H9 (cell line): ENCODE data around the gene BRAT1. TPM values are rescaled to one million over a fixed set of nuclear protein-coding genes. Genes with fewer than 3 reads are reported as not detected.

ENCODE experiments used
- DNase-seq: peaks from one replicate; pipeline ENCODE4 v3.0.0-alpha.2; 2017
- H2AFZ ChIP-seq: one replicate; pipeline ENCODE4 v1.6.1; 2013; ENCODE audit warnings: mild to moderate bottlenecking, low read length, control low read depth, moderate library complexity
- H2AK5ac ChIP-seq: 2 replicates; pipeline ENCODE4 v1.6.1; 2013; ENCODE audit warnings: low read length, control low read depth, mixed read lengths; ENCODE audit not compliant: insufficient read length
- H2BK120ac ChIP-seq: one replicate; pipeline ENCODE4 v1.6.1; 2013; ENCODE audit warnings: low read depth, mild to moderate bottlenecking, low read length, control low read depth, inconsistent platforms; ENCODE audit not compliant: poor library complexity, severe bottlenecking
- H2BK12ac ChIP-seq: 2 replicates; pipeline ENCODE4 v1.6.1; 2013; ENCODE audit warnings: low read length, control low read depth, mixed read lengths, low read depth; ENCODE audit not compliant: insufficient read length
- H2BK15ac ChIP-seq: 2 replicates; pipeline ENCODE4 v1.6.1; 2013; ENCODE audit warnings: low read depth, low read length, control low read depth
- H2BK20ac ChIP-seq: one replicate; pipeline ENCODE4 v1.6.1; 2013; ENCODE audit warnings: low read depth, mild to moderate bottlenecking, low read length, control low read depth, inconsistent platforms; ENCODE audit not compliant: poor library complexity, severe bottlenecking
- H2BK5ac ChIP-seq: 2 replicates; pipeline ENCODE4 v1.6.1; 2013; ENCODE audit warnings: low read length, control low read depth, mixed read lengths; ENCODE audit not compliant: insufficient read length
- H3K14ac ChIP-seq: 2 replicates; pipeline ENCODE4 v1.6.1; 2013; ENCODE audit warnings: low read length, control low read depth; ENCODE audit not compliant: insufficient read depth
- H3K18ac ChIP-seq: 2 replicates; pipeline ENCODE4 v1.6.1; 2013; ENCODE audit warnings: low read depth, mild to moderate bottlenecking, mixed read lengths, low read length, control low read depth; ENCODE audit not compliant: insufficient read length
- H3K23ac ChIP-seq: 2 replicates; pipeline ENCODE4 v1.6.1; 2013; ENCODE audit warnings: low read length, control low read depth, mixed read lengths, low read depth; ENCODE audit not compliant: insufficient read length
- H3K23me2 ChIP-seq: 2 replicates; pipeline ENCODE4 v1.6.1; 2013; ENCODE audit warnings: low read depth, mild to moderate bottlenecking, mixed read lengths, low read length, control low read depth; ENCODE audit not compliant: insufficient read length, poor library complexity, severe bottlenecking
- H3K27ac ChIP-seq: 2 replicates; pipeline ENCODE4 v1.5.1; 2013; ENCODE audit warnings: low read length, control low read depth, mixed read lengths, low read depth; ENCODE audit not compliant: insufficient read length
- H3K27me3 ChIP-seq: 2 replicates; pipeline ENCODE4 v1.6.1; 2013; ENCODE audit warnings: low read length, control low read depth, inconsistent platforms; ENCODE audit not compliant: insufficient read depth
- H3K4ac ChIP-seq: 2 replicates; pipeline ENCODE4 v1.6.1; 2013; ENCODE audit warnings: low read depth, mild to moderate bottlenecking, control low read depth, inconsistent platforms, low read length, moderate library complexity
- H3K4me1 ChIP-seq: 2 replicates; pipeline ENCODE4 v1.6.1; 2013; ENCODE audit warnings: low read length, control low read depth, inconsistent platforms; ENCODE audit not compliant: insufficient read depth
- H3K4me2 ChIP-seq: 2 replicates; pipeline ENCODE4 v1.6.1; 2013; ENCODE audit warnings: low read length, control low read depth, mixed read lengths; ENCODE audit not compliant: insufficient read length, insufficient read depth
- H3K56ac ChIP-seq: 2 replicates; pipeline ENCODE4 v1.6.1; 2013; ENCODE audit warnings: low read depth, mild to moderate bottlenecking, mixed read lengths, low read length, control low read depth; ENCODE audit not compliant: insufficient read length
- H3K79me1 ChIP-seq: 2 replicates; pipeline ENCODE4 v1.6.1; 2013; ENCODE audit warnings: low read depth, mild to moderate bottlenecking, moderate library complexity, low read length, control low read depth, inconsistent platforms; ENCODE audit not compliant: insufficient read depth, poor library complexity, severe bottlenecking
- H3K79me2 ChIP-seq: 2 replicates; pipeline ENCODE4 v1.6.1; 2013; ENCODE audit warnings: low read length, control low read depth, inconsistent platforms; ENCODE audit not compliant: insufficient read depth
- H3K9ac ChIP-seq: 2 replicates; pipeline ENCODE4 v1.6.1; 2013; ENCODE audit warnings: low read length, control low read depth, mixed read lengths; ENCODE audit not compliant: insufficient read length; ENCODE audit errors: extremely low read depth
- H3K9me3 ChIP-seq: one replicate; pipeline ENCODE4 v1.6.1; 2013; ENCODE audit warnings: low read depth, low read length, inconsistent platforms; ENCODE audit not compliant: control insufficient read depth
- H3T11ph ChIP-seq: one replicate; pipeline ENCODE4 v1.6.1; 2013; ENCODE audit warnings: mild to moderate bottlenecking, low read length, control low read depth, inconsistent platforms
- H4K20me1 ChIP-seq: one replicate; pipeline ENCODE4 v1.6.1; 2013; ENCODE audit not compliant: control insufficient read depth, insufficient read length, insufficient read depth
- H4K5ac ChIP-seq: 2 replicates; pipeline ENCODE4 v1.6.1; 2013; ENCODE audit warnings: low read depth, mild to moderate bottlenecking, mixed read lengths, low read length, control low read depth; ENCODE audit not compliant: insufficient read length
- H4K8ac ChIP-seq: replicated peaks from 2 replicates; pipeline ENCODE4 v1.6.1; 2013; ENCODE audit warnings: low read length, control low read depth, mixed read lengths, low read depth; ENCODE audit not compliant: insufficient read length
- H4K91ac ChIP-seq: 2 replicates; pipeline ENCODE4 v1.6.1; 2013; ENCODE audit warnings: low read depth, mild to moderate bottlenecking, moderate library complexity, mixed read lengths, low read length, control low read depth; ENCODE audit not compliant: insufficient read length
- H3K27ac Mint-ChIP-seq, 3 experiments: 2 replicates in 2 of 3; 3 replicates in 1 of 3; pipeline ENCODE4 v1.8.0; 2020 to 2021; ENCODE audit warnings: mixed read lengths in 3 of 3, mild to moderate bottlenecking in 1 of 3, moderate library complexity in 1 of 3
- H3K27me3 Mint-ChIP-seq: 2 replicates; pipeline ENCODE4 v1.8.0; 2021; ENCODE audit warnings: low read depth, mild to moderate bottlenecking, moderate library complexity, mixed read lengths
- H3K36me3 Mint-ChIP-seq, 3 experiments: 2 replicates in 2 of 3; 3 replicates in 1 of 3; pipeline ENCODE4 v1.8.0; 2020 to 2021; ENCODE audit warnings: low read depth in 3 of 3, mixed read lengths in 3 of 3; ENCODE audit not compliant: insufficient read depth in 1 of 3
- H3K4me1 Mint-ChIP-seq, 2 experiments: 2 replicates each; pipeline ENCODE4 v1.8.0; 2020; ENCODE audit warnings: mixed read lengths in 2 of 2
- H3K4me3 Mint-ChIP-seq, 2 experiments: 2 replicates in 1 of 2; 3 replicates in 1 of 2; pipeline ENCODE4 v1.8.0; 2020 to 2021; ENCODE audit warnings: mild to moderate bottlenecking in 2 of 2, mixed read lengths in 2 of 2, moderate library complexity in 1 of 2
- H3K9me3 Mint-ChIP-seq, 2 experiments: 2 replicates in 1 of 2; 3 replicates in 1 of 2; pipeline ENCODE4 v1.8.0; 2020; ENCODE audit warnings: mild to moderate bottlenecking in 2 of 2, mixed read lengths in 2 of 2, moderate library complexity in 1 of 2
- CTCF ChIP-seq: fragments of 200-600 bp; sonication (generic); conservative IDR thresholded peaks from 3 replicates; pipeline ENCODE4 v1.8.0; 2021; ENCODE audit warnings: antibody characterized with exemption, mild to moderate bottlenecking
- WGBS: extraction: QIAGEN DNeasy Blood & Tissue Kit; methylation state at CpG from one replicate; pipeline ENCODE4 v1.1.7; 2013; ENCODE audit warnings: missing lambda C conversion rate, low lambda C conversion rate, mixed read lengths; ENCODE audit not compliant: insufficient read length; ENCODE audit errors: extremely low coverage; 5-methylcytosine and 5-hydroxymethylcytosine counted together
- total RNA-seq: library from RNA; stranded (reverse); gene quantifications from 2 replicates; pipeline ENCODE4 v1.2.1, GENCODE V29; 2021

Gene BRAT1
- total RNA-seq, 1 experiment from 2014 or later: 41.2 TPM

GRCh38 chr7:2518737-2519118 lies 36.6 kb downstream of the BRAT1 start:
- peaks cover 13% of the 10 kb centered on the region for H3K23me2 ChIP-seq
- no peaks in the 10 kb centered on the region; the same call in 1 of the 2 replicates for H3K79me2 ChIP-seq
- H3K4me3 Mint-ChIP-seq: peak overlapping the region; percentile 65 to 79
- H3K27ac ChIP-seq: no peak overlapping the region
- no peak overlapping the region for H3T11ph ChIP-seq
- no peak overlapping the region for H3K14ac ChIP-seq
- H3K27me3 Mint-ChIP-seq: peaks cover 26% of the 10 kb centered on the region
- H4K91ac ChIP-seq: no peak overlapping the region
- peaks cover 4% of the 10 kb centered on the region; the same call in 1 of the 2 replicates for H3K4me1 ChIP-seq
- H2BK20ac ChIP-seq: no peak overlapping the region
- H3K79me1 ChIP-seq: no peaks in the 10 kb centered on the region
- no peaks in the 10 kb centered on the region for H3K9me3 Mint-ChIP-seq
- no peak for DNase-seq
- H4K5ac ChIP-seq: no peak overlapping the region
- H3K23ac ChIP-seq: no peak overlapping the region
- no peak overlapping the region for H2BK15ac ChIP-seq
- no peak for TF ChIP-seq CTCF
- H2BK120ac ChIP-seq: no peak overlapping the region
- H3K27ac Mint-ChIP-seq: no peak overlapping the region
- no peak overlapping the region for H2BK12ac ChIP-seq
- WGBS: no CpG with 5 or more reads among the region's 41 CpGs
- no peaks in the 10 kb centered on the region; the same call in 1 of the 2 replicates for H3K27me3 ChIP-seq
- no peak overlapping the region for H2AK5ac ChIP-seq
- H3K36me3 Mint-ChIP-seq: peaks cover 0 to 5% (median 4%) of the 10 kb centered on the region in 3 experiments; a peak in 2 of 7 replicates
- H3K56ac ChIP-seq: no peak overlapping the region
- H4K8ac ChIP-seq: no peak overlapping the region
- H3K18ac ChIP-seq: no peak overlapping the region
- H2AFZ ChIP-seq: no peak overlapping the region
- no peaks in the 10 kb centered on the region for H4K20me1 ChIP-seq
- no peak overlapping the region for H3K4ac ChIP-seq
- H3K4me1 Mint-ChIP-seq: peaks cover 42 to 44% of the 10 kb centered on the region in 2 experiments
- H3K9ac ChIP-seq: no peak overlapping the region
- no peak overlapping the region for H2BK5ac ChIP-seq
- peak overlapping the region; percentile 52 for H3K4me2 ChIP-seq
- H3K9me3 ChIP-seq: no peaks in the 10 kb centered on the region
